Measurements from ENCODE around the gene PRTFDC1.
A peak's percentile ranks its signal among the peaks of the same experiment; 100 is the strongest.

Gene PRTFDC1

GRCh38 chr10:24950439-24950838 is 2.0 kb downstream of the PRTFDC1 start:
- no peak for TF ChIP-seq CTCF (IDR thresholded peaks at IDR 0.05; ENCODE audit: low read depth, low read length, missing control alignments)
- DNase-seq (ENCODE audit: low read depth) = no peak
- H3K4me3 ChIP-seq (ENCODE audit: low read depth, low read length) = no peak overlapping the region

GRCh38 chr10:24949616-24950015 is 2.8 kb downstream of the PRTFDC1 start:
- TF ChIP-seq CTCF (IDR thresholded peaks at IDR 0.05; ENCODE audit: low read depth, low read length, missing control alignments) = no peak
- no peak overlapping the region for H3K4me3 ChIP-seq (ENCODE audit: low read depth, low read length)
- no peak for DNase-seq (ENCODE audit: low read depth)

GRCh38 chr10:24947304-24948097 is 4.9 kb downstream of the PRTFDC1 start:
- no peak for TF ChIP-seq CTCF (IDR thresholded peaks at IDR 0.05; ENCODE audit: low read depth, low read length, missing control alignments)
- DNase-seq (ENCODE audit: low read depth) = peak; percentile 12

GRCh38 chr10:24944512-24945255 is 7.7 kb downstream of the PRTFDC1 start:
- DNase-seq (ENCODE audit: low read depth) = no peak
- no peak for TF ChIP-seq CTCF (IDR thresholded peaks at IDR 0.05; ENCODE audit: low read depth, low read length, missing control alignments)
- H3K4me3 ChIP-seq (ENCODE audit: low read depth, low read length) = no peak overlapping the region

More at GRCh38 chr10:24947304-24948097, 4.9 kb downstream of the PRTFDC1 start:
- H3K4me3 ChIP-seq (ENCODE audit: low read depth, low read length) = no peak overlapping the region

- no peak for TF ChIP-seq CTCF (IDR thresholded peaks at IDR 0.05; ENCODE audit: low read depth, low read length, missing control alignments)
- no peak for DNase-seq (ENCODE audit: low read depth)
- no peak overlapping the region for H3K4me3 ChIP-seq (ENCODE audit: low read depth, low read length)
These were observed 13.9 kb downstream of the PRTFDC1 start for GRCh38 chr10:24938525-24938924.

- DNase-seq (ENCODE audit: low read depth) = no peak
- no peak for TF ChIP-seq CTCF (IDR thresholded peaks at IDR 0.05; ENCODE audit: low read depth, low read length, missing control alignments)
- H3K4me3 ChIP-seq (ENCODE audit: low read depth, low read length) = no peak overlapping the region
These were observed 14.3 kb downstream of the PRTFDC1 start for GRCh38 chr10:24938076-24938475.

Measured in GM12864 (cell line).